Measurements from ENCODE around the gene ITGB7.

Gene ITGB7

DNA sequence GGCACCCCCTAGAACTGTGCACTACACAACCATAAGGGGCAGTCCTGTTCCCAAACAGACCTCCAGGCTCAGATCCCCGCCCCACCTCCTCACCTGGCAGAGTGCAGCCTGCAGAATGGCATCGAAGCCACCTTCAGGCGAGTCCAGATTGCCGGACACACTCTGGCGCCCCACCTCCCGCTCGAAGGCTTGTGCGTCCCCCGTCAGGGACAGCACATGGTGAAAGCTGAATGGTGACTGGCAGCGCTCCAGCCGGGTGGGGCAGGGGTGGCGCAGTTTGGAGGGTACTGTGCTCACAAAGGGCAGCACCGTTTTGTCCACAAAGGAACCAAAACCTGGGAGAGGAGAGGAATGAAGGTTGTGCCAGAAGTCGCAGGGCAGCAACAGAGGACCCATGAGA lies 10.6 kb downstream of the ITGB7 start:
- DNase-seq (ENCODE audit: low spot score), result no peak

DNA sequence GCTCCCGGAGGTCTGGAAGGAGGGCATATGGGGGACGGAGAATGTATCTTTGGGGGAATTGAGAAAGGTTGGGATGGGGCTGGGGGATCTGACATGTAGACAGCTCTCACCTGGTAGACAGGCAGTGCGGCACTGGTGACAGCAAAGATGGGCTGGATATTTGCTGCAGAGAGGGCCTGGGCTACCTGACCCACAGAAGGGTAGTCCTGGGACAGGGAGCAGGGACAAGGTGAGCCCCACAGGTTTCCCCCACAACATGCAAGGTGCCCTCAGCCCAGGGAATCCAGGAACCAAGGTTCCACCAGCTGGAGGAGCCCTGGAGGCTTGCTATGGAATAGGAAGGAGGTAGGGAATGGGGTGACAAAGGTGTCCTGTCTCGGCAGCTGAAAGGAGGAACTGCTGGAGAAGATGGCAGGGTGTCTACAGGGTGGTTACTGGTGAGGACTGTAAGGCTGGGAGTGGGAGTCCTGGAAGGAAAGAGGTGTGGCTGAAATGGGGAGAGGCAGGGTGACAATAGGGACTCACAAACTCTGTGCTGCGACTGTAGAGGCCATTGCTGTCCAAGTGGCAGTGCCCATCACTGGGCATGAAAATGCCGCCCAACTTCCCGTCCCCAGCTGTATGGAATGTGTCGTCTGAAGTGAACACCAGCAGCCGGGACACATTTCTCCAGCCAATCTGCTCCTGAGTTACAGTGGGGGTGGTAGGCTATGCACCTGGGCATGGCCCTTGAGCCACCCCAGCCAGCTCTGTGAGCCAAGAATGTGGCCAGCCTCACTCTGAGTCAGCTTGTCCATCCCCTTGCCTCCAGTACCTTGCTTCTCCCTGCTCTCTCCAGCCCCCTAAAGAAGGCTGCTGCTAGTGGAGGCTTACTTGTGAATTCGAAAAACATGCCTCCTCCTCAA lies 11.3 kb downstream of the ITGB7 start:
- DNase-seq (ENCODE audit: low spot score), result no peak

DNA sequence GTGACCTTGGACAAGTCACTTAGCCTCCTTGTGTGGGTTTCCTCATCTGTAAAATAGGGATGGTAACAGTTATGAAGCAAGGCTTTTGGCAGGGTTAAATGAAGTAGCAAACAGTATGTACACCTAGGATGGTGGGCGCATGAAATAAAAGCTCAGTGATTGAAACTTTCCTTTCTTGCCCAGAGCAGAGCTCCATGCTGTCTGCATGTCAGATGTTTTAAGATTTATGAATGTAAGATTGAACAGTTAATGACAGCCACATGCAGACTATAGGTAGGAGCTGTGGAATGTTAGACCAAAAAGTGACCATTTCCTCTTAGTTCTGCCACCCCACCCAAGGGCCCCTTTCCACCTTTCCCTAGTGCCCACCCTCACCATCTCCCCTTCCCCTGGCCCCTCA lies 12.1 kb downstream of the ITGB7 start:
- DNase-seq (ENCODE audit: low spot score), result no peak

DNA sequence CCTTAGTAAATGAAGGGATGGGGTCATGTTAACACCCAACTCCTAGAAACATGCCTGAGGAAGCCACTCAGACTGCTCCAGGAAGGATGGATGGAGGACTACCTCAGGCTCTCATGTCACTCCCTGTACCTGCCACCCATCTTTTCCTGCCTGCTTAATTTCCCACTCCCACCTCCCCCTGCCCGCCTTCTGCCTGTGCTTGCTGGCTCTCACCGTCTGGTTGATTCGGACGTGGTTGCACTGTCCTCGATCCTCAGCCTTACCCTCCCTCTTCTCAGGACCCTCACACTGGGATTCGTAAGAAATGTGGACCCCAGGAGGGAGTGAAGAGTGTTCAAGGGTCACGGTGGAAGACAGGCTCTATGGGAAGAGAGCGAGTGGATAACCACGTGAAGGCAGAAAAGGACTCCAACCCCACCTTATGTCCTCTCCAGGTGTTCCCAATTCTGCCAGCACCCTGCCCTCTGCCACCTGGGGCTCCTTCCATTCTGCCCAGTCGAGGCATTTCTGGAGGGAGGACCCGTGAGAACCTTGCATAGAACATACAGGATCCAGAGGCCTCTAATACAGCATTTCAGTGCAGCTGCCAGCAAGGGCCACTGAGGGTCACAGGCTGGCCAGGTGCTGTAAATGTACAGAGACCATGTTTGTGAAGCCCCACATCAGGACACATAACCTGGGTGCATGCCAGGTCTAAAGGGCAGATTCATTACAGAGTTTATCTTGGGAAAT lies 12.9 kb downstream of the ITGB7 start:
- no peak for DNase-seq (ENCODE audit: low spot score)

DNA sequence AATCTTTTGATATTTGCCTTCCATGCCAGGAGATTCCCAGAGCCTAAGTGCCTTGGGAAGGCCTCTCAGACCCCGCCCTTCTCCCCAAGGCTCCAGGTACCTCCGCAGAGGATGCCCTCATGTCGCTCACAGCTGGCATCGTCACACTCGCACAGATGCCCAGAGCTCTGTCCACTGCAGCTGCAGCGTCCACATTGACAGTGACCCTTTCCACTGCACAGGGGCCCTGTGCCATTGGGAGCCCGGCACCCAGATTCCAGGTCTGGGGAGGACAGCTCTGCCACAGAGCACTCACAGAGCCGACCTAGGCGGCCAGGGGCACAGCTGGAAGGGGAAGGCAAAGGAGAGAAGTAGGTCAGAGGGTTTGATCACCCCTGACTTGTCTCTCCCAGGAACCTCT lies 14.0 kb downstream of the ITGB7 start:
- DNase-seq (ENCODE audit: low spot score), result no peak

DNA sequence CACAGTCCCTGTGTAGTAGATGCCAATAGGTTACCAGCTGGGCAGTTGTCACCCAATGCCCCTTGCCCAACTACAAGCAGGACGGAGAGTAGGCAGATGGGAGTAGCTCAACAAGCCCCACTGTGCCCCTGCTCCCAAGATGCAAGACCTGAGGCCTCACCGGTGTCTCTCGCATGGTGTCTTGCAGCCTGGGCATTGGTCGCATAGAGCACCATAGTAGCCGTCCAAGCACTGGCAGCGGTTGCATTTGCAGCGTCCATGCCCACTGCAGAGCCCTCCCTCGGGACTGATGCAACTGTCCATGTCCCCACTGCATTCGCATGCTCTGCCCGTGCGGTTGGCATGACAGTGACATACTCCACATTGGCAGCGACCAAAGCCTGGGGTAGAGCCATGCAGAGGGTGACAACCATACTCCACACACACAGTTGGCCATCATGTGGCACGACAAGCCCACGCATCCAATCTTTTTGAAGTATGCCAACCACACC lies 14.5 kb downstream of the ITGB7 start:
- DNase-seq (ENCODE audit: low spot score), result no peak

DNA sequence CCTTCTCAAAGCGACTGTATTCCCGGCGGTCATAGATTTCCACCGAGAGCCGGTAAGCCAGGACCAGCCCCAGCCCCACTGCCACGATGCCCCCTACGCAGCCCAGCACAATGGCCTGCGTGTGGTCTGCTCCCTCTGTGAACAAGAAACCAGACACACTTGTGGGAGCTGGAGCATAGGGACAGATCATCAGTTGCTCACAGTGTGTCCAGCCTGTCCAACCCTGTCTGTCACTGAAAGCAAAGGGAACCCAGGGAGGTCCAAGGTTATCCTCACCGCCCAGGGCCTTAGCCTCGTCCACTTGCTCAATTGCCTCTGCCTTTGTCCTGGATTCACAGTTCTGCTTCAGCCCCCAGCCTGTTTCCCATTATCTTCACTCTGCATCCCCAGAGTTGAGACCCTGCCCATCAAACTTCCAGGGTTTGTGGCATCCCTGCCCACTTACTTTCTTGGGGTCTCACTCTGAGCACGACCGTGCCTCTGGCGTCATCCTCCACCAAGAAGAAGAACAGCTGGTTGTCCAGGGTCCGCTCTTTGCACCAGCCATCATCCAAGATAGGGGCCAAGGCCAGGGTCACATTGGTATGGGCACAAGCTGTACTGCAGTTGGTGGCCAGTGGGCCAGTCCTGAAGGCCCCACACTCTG lies 15.0 kb downstream of the ITGB7 start:
- DNase-seq (ENCODE audit: low spot score), result no peak

DNA sequence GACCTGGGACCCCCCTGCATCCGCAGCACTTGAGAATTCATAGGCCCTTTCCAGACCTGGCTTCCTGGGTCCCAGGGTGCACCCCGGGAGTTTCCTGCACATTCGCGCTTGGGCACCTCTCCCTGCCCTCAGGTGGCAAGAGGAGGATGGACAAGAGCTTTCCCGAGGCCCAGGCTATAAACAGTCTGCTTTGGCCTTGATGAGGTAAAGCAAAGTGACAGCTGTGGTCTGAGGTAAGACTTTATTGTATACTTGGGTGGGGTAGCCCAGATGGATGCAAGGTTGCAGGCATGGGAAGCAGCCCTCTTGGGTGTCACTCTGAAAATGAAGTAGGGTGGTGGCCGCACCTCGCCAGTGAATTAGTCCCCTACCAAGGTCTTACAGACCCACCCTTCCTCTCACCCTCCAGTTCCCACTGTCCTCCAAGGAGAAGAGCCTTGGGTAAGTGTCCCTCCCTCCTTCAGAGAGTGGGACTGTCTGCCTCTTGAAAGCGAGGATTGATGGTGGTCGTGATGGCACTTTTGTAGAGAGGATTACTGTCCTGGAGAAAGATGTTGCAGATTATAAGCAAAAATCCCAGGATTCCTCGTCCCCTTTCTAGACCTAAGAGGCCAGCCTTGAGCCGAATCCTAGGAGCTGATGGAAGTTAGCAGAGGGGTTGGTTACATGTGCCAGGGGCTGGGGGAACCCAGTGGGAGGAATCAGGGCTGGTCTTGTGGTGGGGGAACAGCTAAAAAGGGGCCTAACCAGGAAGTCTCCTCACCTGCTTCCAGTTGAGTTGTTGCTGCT lies 15.8 kb downstream of the ITGB7 start:
- no peak for DNase-seq (ENCODE audit: low spot score)

DNA sequence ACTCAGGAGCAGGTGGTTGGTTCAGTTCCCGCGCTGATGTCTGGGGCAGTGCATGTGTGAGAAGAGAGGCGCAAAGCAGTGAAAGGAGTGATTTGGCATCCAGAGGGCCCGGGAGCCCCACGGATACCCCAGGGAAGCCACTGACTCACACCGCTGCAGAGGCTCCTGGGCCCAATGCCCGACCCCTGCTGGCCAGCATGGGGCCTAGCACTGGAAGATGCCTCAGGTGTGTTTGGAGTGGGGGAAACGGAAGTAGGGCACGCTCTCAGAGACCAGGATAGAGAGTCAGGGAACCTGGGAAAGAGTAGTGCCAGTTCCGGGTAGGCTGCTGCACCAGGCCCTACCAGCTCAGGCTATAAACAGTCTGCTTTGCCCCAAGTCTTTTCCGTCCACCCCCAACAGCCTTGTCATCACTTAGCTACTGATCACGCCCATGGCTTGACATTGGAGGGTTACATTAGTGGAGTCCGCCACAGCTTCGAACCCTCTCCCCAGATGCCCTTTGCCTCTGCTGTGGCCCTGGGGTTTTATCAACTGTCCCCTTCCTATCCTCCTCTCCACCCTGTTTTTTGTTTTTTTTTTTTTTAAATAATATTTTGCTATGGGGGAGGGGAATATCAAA lies 16.8 kb downstream of the ITGB7 start:
- DNase-seq (ENCODE audit: low spot score), result peak; percentile 45

DNA sequence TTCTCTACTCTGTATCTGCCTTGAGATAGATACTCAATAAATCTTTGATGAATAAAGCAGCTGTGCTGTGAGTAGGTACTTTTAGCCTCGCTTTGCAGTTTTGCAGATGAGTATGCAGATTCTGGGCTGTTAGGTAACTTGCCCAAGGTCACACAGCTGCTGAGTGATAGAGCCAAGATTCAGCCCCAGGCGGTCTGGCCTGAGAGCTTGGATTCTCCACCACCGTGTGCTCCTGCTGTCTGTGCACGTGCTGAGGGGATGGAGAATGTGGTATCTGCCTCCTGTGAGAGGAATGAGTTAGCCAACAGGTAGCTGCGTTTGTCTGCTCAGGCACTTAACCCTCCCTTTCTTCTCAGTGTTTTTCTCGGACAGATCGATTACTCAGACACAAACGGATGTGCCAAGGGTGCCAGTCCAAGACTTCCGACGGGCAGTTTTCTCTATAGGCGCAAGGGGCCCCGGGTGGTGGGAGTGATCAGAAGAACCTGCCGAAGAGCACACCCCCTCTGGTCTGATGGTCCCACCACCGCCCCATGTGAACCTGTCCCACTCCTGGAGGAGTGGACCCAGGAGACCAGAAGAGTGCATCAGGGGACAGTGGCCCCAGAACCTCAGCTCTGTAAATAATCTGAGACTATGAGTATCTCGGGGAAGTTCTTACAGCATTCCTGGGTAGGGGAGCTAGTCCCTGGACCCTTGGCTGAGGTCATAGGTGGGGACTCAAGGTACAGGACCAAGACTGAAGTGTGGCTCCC lies 19.7 kb downstream of the ITGB7 start:
- no peak for DNase-seq (ENCODE audit: low spot score)

DNA sequence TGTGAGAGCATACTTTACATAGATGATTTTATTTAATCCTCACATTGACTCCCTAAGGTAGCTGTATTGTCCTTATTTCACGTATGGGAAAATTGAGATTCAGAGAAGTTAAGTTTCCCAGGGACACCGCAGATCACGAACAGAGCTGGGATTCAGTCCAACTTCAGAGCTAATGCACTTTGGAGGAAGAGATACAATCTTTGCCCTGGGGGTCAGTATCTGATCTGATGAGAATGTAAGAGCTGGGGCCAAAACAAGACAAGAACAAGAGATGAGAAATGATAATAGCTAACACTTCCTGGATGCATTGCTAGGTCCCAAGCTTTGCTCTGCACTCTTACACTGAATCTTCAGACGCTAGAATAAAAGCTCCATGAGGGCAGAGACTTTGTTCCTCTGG lies 20.3 kb downstream of the ITGB7 start:
- no peak for DNase-seq (ENCODE audit: low spot score)

DNA sequence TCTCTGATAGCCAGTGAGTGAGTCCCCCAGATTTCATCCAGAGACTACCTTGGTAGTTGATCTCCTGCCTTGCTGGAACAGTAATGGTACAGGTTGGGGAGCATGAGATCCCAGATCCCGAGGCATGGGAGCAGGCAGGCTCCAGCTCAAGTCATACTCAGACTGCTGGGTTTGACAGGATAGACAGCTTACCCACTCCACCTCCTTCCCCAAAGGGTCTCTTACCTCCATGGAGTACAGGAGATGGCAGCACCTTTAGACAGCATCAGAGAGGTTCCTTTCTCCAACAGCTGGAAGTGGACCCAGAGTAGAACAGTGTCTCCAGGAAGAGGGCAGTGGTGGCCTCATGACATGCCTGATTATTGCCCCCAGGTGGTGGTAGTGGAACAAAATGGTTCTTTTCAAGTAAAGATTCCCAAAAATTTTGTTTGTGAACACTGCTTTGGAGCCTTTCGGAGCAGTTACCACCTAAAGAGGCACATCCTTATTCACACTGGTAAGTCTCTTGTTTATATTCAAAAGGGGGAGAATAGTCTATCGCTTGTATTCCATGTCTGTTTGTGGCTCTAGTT lies 21.4 kb downstream of the ITGB7 start:
- DNase-seq (ENCODE audit: low spot score), result no peak

DNA sequence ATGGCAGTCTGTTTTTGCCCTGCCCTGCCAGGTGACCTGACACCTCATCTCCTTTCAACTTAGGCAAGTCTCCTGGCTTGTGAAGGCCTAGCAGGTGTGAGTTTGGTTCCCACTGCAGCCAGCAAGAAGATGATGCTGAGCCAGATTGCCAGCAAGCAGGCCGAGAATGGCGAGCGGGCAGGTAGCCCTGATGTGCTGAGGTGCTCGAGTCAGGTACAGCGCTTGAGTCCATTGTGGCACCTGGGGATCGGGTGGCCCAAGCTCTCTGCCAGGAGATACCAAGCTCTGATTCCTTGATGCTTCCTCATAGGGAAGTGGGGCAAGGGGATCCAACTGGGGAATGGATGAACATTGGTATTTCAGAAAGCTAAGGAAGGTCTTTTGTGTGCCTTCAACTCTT lies 22.2 kb downstream of the ITGB7 start:
- DNase-seq (ENCODE audit: low spot score), result no peak

DNA sequence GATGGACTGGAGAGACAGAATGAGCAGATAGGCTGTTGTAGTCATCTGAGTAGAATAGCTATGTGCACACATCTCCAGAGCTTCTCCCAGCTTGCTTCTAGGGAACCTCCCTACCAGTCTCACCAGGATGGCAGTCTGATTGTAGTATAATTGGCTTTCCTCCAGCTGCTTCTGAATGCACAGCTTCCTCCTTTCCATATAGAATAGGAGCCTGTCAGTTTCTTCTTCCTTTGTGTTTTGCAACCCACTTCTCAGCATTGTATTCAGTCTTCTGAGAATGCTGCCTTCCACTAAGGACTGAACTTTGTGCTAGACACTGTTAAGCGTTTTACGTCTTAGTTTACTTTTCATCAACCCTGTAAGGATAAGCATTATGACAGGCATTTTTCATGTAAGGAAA lies 24.1 kb downstream of the ITGB7 start:
- DNase-seq (ENCODE audit: low spot score), result no peak

DNA sequence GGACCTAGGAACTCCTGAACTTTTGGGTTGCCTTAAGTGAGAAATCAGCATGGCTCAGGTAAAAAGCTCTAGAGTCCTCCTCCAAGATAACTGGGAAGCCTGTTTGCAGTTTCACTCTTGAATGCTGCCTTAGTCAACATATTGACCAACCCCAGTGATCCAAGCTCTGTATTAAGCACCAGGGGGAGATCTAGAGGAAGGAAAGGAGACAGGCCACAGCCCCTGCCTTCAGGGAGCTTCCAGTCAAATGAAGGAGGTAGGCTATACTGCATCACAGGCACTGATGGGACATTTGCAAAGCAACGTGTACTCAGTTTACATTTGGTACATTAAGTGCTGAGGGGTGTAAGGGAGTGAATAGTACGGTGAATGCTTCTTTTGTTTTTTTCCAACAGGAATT lies 25.1 kb downstream of the ITGB7 start:
- no peak for DNase-seq (ENCODE audit: low spot score)

DNA sequence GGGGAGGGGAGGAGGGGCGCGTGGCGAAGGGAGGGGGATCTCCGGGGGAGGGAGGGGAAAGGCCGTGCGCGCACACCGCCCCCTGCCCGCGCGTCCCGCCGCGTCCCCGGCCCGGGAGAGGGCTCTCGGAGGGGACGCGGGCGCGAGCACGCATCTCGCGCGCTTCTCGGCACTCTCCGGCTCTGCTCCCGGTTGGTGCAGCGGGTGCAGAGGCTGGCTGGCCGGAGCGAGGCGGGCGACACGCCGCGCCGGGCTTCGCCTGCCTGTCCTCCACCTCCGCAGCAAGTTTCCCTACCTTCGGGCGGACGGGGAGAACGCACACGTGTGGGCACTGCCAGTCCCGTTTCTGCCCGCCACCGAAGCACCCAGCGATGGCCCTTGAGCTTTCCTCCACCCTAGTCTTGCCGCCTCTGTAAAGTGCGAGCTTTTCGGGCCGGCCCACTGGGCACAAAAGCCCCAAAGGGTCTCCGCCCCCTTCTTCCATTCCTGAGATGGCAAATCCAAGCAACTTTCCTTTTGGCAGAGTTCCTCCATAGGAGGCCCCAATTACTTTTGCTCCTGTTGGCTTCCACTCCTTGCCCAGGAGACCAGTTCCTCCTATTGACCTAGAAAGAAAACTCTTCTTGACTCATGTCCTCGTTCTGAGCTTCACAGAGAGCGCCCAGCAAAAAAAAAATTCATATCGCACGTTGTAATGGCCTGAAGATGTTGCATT lies 26.0 kb downstream of the ITGB7 start:
- peak; percentile 74 for DNase-seq (ENCODE audit: low spot score)

DNA sequence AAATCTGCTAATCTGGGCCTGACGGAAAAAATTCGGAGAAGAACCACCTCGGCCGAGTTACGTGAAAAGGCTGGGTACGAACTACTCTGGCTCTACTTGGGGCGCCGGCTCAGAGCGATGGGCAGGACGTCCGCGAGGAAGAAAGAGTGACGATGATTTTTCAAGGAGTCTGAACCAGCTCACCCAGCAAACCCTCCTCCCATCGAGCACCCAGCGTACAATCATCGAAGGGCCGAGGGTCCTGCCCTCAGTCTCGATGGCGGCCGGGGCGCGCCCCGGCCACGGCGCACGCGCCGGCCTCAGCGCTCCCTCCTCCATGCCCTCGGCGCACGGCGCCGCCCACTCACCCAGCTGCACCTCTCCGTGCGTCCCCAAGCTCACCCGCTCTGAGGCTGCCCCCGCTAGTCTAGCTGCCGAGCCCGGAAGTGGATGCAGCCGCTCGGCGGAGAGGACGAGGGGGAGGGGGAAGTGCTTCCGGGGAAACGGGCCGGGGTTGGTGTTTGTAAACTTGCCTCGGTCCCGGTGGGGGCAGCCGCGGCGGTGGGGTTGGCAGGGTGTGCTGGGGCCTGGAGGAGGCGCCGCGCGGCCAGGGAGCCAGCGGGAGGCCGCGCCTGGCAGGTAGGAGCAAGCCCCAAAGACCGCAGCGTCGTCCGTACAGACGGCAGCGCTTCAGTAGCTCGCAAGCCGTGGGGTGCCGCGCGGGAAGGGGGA lies 26.7 kb downstream of the ITGB7 start, which contains the start of the genes CSAD and ZNF740:
Gene CSAD (minus strand): TSS at position 706 of the 711 bp plus-strand sequence. CDS start 7,455 bp downstream, outside the sequence.
Gene ZNF740 (plus strand): TSS at position 503 of the 711 bp plus-strand sequence. CDS start 1,262 bp downstream, outside the sequence.
- peak; percentile 97 for DNase-seq (ENCODE audit: low spot score)

DNA sequence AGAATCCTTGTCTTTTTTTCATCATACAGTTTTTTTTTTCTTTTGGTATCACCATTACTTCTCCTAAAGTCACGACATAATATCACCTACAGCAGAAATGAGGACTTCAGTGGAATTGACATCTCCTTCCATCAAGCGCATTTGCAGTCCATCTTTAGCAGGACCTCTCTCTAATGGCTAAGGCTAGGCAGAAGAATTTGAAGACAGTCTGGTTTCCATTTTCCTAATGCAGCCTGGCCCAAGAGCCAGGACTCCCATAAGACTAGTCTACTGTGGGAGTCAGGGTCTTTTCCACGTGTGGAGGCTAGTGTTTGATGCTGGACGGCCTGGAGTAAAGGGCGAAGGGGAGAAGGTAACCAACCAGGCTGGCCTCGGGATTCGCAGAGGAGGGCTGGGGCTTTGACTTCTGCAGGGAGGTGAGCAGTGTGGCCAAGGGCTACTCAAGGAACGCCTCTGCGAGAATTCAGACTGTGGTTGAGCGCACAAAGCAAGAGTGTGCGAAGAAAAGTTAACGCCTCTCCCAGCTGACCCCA lies 27.3 kb downstream of the ITGB7 start:
- DNase-seq (ENCODE audit: low spot score), result peak; percentile 57

All from cerebellar cortex (tissue), 1 donor.